Right atrium auricular region (tissue), 2 donors: ENCODE measurements around the gene ASIC2. TPM values are rescaled to one million over a fixed set of nuclear protein-coding genes. Genes with fewer than 3 reads are reported as not detected.

Source experiments
- DNase-seq: peaks from one replicate; pipeline ENCODE4 v3.0.0-alpha.2; 2019; ENCODE audit warnings: low spot score
- H3K27ac ChIP-seq, 2 donors: fragments of 200-600 bp; sonication (generic); 1 replicate in 1 of 2; 2 replicates in 1 of 2; pipeline ENCODE4 v1.5.1; 2016 to 2019
- H3K27me3 ChIP-seq, 2 donors: fragments of 200-600 bp; sonication (generic); one replicate each; pipeline versions ENCODE4 v1.5.1 to v1.6.0; 2017 to 2019
- H3K36me3 ChIP-seq: fragments of 200-600 bp; sonication (generic); one replicate; pipeline ENCODE4 v1.5.1; 2016
- H3K4me1 ChIP-seq, 2 donors: fragments of 200-600 bp; sonication (generic); one replicate each; pipeline versions ENCODE4 v1.5.1 to v1.6.0; 2017 to 2019
- H3K4me3 ChIP-seq, 2 donors: fragments of 200-600 bp; sonication (generic); 1 replicate in 1 of 2; 2 replicates in 1 of 2; pipeline ENCODE4 v1.5.1; 2017 to 2019; ENCODE audit warnings: mild to moderate bottlenecking in 1 of 2, moderate library complexity in 1 of 2
- H3K9me3 ChIP-seq, 2 donors: fragments of 200-600 bp; sonication (generic); one replicate each; pipeline ENCODE4 v1.5.1; 2019
- total RNA-seq, 2 donors: library from RNA; depleted of rRNA; stranded (reverse); fragments of >200 nt; gene quantifications; one replicate each; pipeline ENCODE4 v1.1.0, GENCODE V29; 2016
- TF ChIP-seq, protein P1 (sequence below), 2 donors: fragments of 200-600 bp; sonication (generic); IDR thresholded peaks; one replicate each; pipeline ENCODE4 v1.5.1; 2019; ENCODE audit warnings: antibody characterized with exemption in 2 of 2

Gene ASIC2
- total RNA-seq, 2 donors from 2014 or later = 0.75 TPM; not detected in 1

DNA sequence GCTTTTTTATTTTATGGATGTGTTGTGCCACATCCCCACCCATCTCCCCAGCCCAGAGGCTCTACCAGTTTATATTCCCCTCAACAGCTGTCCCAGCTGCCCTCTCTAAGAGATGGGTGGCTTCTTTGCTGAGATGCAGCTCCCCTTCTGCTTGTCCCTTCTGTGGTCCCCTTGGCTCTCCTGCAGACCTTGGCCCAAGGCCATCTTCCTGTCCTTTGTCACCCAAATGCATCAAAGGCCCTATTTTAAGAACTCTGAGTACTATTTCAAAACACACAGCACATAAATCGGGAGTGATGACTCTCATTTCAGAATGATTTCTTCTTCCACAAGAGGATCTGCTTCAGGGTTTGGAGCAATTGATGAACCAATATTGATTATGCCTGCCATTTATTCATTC lies 216.1 kb downstream of the ASIC2 start:
- no peaks in the 10 kb centered on the region for H3K36me3 ChIP-seq
- H3K9me3 ChIP-seq = no peaks in the 10 kb centered on the region
- no peak overlapping the region for H3K4me3 ChIP-seq
- H3K27me3 ChIP-seq = no peaks in the 10 kb centered on the region
- no peaks in the 10 kb centered on the region for H3K4me1 ChIP-seq
- H3K27ac ChIP-seq = no peak overlapping the region
- DNase-seq = no peak
- TF ChIP-seq, protein P1, sequence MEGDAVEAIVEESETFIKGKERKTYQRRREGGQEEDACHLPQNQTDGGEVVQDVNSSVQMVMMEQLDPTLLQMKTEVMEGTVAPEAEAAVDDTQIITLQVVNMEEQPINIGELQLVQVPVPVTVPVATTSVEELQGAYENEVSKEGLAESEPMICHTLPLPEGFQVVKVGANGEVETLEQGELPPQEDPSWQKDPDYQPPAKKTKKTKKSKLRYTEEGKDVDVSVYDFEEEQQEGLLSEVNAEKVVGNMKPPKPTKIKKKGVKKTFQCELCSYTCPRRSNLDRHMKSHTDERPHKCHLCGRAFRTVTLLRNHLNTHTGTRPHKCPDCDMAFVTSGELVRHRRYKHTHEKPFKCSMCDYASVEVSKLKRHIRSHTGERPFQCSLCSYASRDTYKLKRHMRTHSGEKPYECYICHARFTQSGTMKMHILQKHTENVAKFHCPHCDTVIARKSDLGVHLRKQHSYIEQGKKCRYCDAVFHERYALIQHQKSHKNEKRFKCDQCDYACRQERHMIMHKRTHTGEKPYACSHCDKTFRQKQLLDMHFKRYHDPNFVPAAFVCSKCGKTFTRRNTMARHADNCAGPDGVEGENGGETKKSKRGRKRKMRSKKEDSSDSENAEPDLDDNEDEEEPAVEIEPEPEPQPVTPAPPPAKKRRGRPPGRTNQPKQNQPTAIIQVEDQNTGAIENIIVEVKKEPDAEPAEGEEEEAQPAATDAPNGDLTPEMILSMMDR (IDR thresholded peaks at IDR 0.05) = no peak

DNA sequence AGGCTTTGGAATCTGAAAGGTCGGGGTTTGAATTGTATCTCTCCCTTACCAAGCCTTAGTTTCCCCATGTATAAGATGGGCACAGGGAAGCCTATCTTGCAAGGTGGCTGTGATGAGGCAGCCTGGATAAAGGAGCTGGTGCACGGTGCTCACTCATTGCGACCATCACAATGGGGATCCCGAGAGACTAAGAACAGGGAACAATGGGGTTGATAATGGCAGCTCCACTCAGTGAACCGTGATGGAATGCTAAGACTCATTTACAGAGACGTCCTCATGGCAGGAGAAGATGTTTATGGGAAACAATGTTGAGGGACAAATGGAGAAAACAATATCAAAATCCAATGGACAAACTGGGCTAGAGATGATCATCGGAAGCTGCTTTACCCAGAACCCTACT lies 219.7 kb downstream of the ASIC2 start:
- H3K27ac ChIP-seq = no peak overlapping the region
- no peak overlapping the region for H3K4me3 ChIP-seq
- H3K36me3 ChIP-seq = no peaks in the 10 kb centered on the region
- H3K27me3 ChIP-seq = no peaks in the 10 kb centered on the region
- TF ChIP-seq, protein P1 (IDR thresholded peaks at IDR 0.05) = no peak
- no peaks in the 10 kb centered on the region for H3K4me1 ChIP-seq
- H3K9me3 ChIP-seq = no peaks in the 10 kb centered on the region
- no peak for DNase-seq

DNA sequence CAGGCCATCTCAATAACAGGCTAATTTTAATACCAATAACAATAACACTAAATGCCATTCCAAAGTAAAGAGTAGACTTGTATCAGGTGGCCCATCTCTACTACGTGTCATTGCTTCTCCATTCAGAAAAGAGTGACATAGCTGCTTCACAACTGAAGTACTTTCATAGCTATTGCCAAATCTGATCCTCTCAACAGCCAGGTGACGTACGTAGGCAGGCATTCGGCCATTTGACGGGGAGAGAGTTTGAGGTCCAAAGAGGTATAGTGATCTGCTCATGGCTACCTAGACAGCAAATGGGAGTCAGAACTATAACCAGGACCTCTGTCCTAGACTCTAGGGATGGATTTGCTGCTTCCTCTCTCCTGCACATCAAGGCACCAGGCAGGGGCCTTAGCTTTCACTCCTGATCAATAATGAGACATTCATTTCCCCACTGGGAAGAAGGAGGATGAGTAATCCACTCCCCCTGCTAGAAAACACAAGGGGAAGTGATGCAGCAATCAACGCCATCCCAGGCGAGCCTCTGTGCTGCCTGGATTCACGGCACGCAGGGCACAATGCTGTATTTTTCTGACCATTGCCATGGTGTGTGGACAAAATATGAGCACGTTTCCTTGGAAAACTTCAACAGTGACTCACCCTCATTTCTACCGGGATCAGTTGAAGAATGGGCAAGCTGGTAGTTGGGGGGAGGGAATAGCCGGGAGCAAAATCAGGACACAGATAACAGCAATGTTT lies 220.5 kb downstream of the ASIC2 start:
- H3K4me3 ChIP-seq = no peak overlapping the region
- H3K4me1 ChIP-seq = no peaks in the 10 kb centered on the region
- no peaks in the 10 kb centered on the region for H3K9me3 ChIP-seq
- no peaks in the 10 kb centered on the region for H3K27me3 ChIP-seq
- TF ChIP-seq, protein P1 (IDR thresholded peaks at IDR 0.05) = no peak
- no peaks in the 10 kb centered on the region for H3K36me3 ChIP-seq
- DNase-seq = no peak
- no peak overlapping the region for H3K27ac ChIP-seq

DNA sequence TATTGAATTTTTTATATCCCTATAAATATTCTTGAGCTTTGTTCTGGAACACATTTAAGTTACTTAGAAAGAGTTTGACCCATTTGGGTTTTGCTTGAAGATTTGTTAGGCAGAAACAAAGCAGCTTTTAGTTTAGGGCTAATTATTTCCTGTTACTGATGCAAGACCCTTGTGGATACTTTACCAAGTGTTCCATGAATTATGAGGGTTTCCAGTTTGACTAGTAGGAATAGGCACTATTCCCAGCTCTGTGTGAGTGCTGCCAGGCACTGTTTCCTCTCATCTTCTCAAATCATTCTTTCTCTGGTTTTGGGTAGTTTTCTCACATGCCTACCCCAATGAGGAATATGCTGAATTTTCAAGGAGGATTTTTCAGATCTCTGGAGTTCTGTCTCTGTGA lies 221.4 kb downstream of the ASIC2 start:
- no peaks in the 10 kb centered on the region for H3K27me3 ChIP-seq
- TF ChIP-seq, protein P1 (IDR thresholded peaks at IDR 0.05) = no peak
- no peak overlapping the region for H3K4me3 ChIP-seq
- H3K27ac ChIP-seq = no peak overlapping the region
- no peaks in the 10 kb centered on the region for H3K9me3 ChIP-seq
- H3K36me3 ChIP-seq = no peaks in the 10 kb centered on the region
- H3K4me1 ChIP-seq = no peaks in the 10 kb centered on the region
- DNase-seq = no peak

DNA sequence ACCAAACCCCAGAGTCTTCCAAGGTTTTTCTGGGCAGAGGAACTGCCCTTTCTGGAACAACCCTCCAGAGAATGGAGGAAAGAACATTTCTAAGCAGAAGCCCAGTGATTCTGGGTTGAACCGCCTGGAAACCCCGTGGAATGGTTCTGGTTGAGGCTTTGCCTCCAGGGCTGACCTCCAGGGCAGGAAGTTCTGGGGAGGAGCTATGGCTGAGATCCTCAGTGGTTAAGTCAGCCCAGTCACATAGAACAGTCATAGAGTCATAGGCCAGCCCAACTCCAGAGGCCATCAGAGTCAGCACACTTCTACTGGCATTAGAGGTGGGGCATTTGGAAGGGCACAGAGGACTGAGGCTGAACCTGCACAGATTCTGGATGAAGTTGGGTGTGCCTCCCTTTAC lies 235.5 kb downstream of the ASIC2 start:
- TF ChIP-seq, protein P1 (IDR thresholded peaks at IDR 0.05) = no peak
- Histone ChIP-seq H3K9me3 (no peaks in the 10 kb centered on the region), H3K27ac (no peak overlapping the region), H3K36me3 (no peaks in the 10 kb centered on the region), H3K4me3 (no peak overlapping the region), H3K4me1 (no peaks in the 10 kb centered on the region), H3K27me3 (no peaks in the 10 kb centered on the region)
- peak; percentile 44 for DNase-seq
